ENCODE results near the gene MTG2. TPM values are rescaled to one million over a fixed set of nuclear protein-coding genes. Genes with fewer than 3 reads are reported as not detected.

The MTG2 gene
- total RNA-seq, 1 experiment from 2014 or later, result 27.9 TPM

DNA sequence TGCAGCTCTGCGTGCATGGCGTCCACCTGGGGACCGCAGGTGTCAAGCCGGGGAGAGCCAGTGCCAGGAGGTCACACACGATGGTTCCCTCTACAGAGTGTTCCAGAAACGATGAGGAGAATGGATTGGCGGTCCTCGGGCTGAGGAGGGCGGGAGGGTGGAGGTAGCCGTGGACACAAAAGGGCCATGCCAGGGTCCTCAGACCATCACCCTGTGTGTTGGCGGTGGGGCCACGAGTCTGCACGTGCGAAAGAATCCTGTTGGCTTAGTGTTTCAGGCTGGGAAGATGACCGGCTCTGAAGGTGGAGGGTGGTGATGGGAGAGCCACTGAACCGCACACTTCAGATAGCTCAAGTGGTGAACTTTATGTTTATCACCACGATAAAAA is 23.6 kb downstream of the MTG2 start (continued):
- TF ChIP-seq, protein P1, sequence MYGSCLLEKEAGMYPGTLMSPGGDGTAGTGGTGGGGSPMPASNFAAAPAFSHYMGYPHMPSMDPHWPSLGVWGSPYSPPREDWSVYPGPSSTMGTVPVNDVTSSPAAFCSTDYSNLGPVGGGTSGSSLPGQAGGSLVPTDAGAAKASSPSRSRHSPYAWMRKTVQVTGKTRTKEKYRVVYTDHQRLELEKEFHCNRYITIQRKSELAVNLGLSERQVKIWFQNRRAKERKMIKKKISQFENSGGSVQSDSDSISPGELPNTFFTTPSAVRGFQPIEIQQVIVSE (CRISPR knock-in tag; IDR thresholded peaks at IDR 0.05; ENCODE audit: borderline replicate concordance), result no peak
- no peak for TF ChIP-seq ZNF671 (CRISPR knock-in tag; IDR thresholded peaks at IDR 0.05)

DNA sequence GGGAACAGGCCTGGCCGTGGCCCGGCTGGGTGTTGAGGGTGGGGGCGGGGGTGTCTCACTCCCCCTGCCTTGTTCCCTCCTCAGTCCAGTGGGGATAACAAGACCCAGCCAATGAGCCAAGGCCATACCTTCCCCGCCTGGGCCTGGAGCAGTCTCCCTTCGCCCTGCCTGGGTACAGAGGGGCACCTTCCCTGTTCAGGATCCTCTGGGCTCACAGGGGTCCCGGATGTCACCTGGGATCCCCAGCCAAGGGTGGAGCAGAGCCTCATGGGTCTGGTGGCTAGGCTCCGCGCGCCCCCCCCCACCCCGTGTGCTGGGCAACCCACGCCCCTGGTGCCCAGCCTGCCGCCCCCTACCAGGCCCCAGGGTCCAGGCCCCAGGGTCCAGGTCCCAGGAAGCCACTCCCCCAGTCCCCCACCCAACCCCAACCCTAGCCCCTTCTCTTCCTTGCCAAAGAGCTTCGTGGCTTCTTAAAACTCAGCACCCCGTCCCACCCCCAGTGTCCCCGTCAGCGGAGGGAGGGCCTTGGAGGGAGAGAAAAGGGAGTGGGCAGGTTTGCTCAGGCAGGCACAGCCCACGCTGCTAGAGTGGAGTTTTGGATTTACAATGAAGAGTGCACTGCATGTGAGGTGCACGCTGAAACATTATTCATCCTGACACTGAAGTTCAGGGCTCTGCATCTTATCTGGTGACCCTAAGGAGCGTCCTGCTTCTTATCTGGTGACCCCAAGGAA is 25.4 kb downstream of the MTG2 start:
- ChIA-PET CTCF (interaction anchor here (1.1 to 1.4 kb wide), 2 partner anchors 94 to 206 kb away, joined by 4 read pairs; partner anchors contain the start of gene ADRM1), POLR2A (interaction anchor here (0.6 kb wide), 1 partner anchor 597 kb away, joined by 5 read pairs; no protein-coding TSS in a partner anchor)
- TF ChIP-seq ESRRA (CRISPR knock-in tag; IDR thresholded peaks at IDR 0.05; ENCODE audit: borderline replicate concordance) (no peak), SMAD3 (CRISPR knock-in tag; IDR thresholded peaks at IDR 0.05; ENCODE audit: borderline replicate concordance) (no peak), SP1 (CRISPR knock-in tag; conservative IDR thresholded peaks at IDR 0.05) (no peak), TCF7 (CRISPR knock-in tag; IDR thresholded peaks at IDR 0.05; ENCODE audit: low read depth) (no peak), JUN (CRISPR knock-in tag; IDR thresholded peaks at IDR 0.05) (no peak), TEAD1 (CRISPR knock-in tag; IDR thresholded peaks at IDR 0.05) (no peak), NFATC4 (CRISPR knock-in tag; IDR thresholded peaks at IDR 0.05) (no peak), ZNF423 (CRISPR knock-in tag; IDR thresholded peaks at IDR 0.05) (no peak), MXD4 (CRISPR knock-in tag; IDR thresholded peaks at IDR 0.05; ENCODE audit: borderline replicate concordance) (no peak)
- TF ChIP-seq, protein P2, sequence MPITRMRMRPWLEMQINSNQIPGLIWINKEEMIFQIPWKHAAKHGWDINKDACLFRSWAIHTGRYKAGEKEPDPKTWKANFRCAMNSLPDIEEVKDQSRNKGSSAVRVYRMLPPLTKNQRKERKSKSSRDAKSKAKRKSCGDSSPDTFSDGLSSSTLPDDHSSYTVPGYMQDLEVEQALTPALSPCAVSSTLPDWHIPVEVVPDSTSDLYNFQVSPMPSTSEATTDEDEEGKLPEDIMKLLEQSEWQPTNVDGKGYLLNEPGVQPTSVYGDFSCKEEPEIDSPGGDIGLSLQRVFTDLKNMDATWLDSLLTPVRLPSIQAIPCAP (CRISPR knock-in tag; IDR thresholded peaks at IDR 0.05), result no peak
- TF ChIP-seq, protein P3, sequence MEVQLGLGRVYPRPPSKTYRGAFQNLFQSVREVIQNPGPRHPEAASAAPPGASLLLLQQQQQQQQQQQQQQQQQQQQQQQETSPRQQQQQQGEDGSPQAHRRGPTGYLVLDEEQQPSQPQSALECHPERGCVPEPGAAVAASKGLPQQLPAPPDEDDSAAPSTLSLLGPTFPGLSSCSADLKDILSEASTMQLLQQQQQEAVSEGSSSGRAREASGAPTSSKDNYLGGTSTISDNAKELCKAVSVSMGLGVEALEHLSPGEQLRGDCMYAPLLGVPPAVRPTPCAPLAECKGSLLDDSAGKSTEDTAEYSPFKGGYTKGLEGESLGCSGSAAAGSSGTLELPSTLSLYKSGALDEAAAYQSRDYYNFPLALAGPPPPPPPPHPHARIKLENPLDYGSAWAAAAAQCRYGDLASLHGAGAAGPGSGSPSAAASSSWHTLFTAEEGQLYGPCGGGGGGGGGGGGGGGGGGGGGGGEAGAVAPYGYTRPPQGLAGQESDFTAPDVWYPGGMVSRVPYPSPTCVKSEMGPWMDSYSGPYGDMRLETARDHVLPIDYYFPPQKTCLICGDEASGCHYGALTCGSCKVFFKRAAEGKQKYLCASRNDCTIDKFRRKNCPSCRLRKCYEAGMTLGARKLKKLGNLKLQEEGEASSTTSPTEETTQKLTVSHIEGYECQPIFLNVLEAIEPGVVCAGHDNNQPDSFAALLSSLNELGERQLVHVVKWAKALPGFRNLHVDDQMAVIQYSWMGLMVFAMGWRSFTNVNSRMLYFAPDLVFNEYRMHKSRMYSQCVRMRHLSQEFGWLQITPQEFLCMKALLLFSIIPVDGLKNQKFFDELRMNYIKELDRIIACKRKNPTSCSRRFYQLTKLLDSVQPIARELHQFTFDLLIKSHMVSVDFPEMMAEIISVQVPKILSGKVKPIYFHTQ (CRISPR knock-in tag; IDR thresholded peaks at IDR 0.05), result no peak
- Mint-ChIP-seq H3K27me3 (ENCODE audit: low read depth) (no peaks in the 10 kb centered on the region), H3K4me3 (no peak overlapping the region), H3K9me3 (no peaks in the 10 kb centered on the region), H3K4me1 (peaks cover 3% of the 10 kb centered on the region; the same call in 1 of the 2 replicates), H3K36me3 (0 out of 2 replicates have a peak, but pooled peaks cover 2% of the 10 kb centered on the region), H3K27ac (no peak overlapping the region)
- ATAC-seq (no peak), DNase-seq (ENCODE audit: low spot score) (no peak)

DNA sequence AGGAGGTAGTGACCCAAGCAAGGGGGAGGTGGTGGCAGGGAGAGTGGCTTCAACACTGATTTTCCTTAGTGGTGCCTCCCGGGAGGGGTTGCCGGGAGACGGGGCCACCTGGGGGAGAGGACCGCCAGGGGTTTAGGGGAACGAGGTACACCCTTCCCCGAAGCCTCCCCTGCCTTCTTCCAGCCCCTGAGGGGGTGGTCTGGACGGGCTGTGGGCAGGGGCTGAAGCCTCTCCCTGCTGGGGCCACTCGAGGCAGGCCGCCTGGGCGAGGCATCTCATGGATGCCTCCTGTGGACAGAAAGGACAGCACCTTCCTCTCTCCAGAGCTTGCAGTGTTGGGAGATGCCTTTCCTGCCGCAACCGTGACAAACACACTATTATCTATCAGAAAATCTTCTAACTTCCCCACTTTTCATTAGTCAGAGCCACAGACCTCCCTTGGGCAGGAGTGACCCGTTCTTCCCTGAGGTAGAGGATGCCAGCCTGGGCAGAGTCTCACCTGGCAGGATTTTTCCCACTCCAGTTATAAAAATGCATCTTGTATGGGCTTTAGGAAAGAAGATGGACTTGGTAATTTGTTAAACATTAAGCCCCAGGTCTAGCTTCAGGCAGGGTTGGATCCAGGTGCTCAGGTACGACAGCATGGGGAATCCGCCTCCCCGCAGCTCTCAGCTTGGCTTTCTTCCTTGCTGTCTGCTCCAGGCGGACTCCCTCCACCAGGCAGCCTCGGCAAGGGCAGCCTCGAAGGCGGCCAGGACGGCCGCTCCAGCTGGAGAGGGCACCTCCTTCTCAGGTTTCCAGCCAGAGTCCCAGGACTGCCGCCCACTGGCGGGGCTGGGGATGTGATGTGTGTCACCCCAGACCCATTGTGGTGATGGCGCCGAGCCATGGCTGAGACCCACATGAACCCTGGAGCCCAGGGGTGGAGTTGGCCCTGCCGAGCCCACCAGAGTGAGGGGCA is 26.2 kb downstream of the MTG2 start:
- peak; percentile 78 for DNase-seq (ENCODE audit: low spot score)
- H3K4me1 Mint-ChIP-seq, result peaks cover 3% of the 10 kb centered on the region; the same call in 1 of the 2 replicates
- POLR2A ChIA-PET, result interaction anchor here (0.6 kb wide), 1 partner anchor 598 kb away, joined by 5 read pairs; no protein-coding TSS in a partner anchor
- H3K27me3 Mint-ChIP-seq (ENCODE audit: low read depth), result no peaks in the 10 kb centered on the region
- no peak overlapping the region for H3K27ac Mint-ChIP-seq
- ATAC-seq, result peak; percentile 83
- CTCF ChIA-PET, result interaction anchor here (0.6 to 1.4 kb wide), 14 partner anchors 10 to 255 kb away, joined by 3 to 7 read pairs (median 3); partner anchors contain the start of genes ADRM1 and OSBPL2
- H3K4me3 Mint-ChIP-seq, result no peak overlapping the region
- H3K9me3 Mint-ChIP-seq, result no peaks in the 10 kb centered on the region
- 0 out of 2 replicates have a peak, but pooled peaks have one; percentile 36 for TF ChIP-seq GTF2I (CRISPR knock-in tag; conservative IDR thresholded peaks at IDR 0.05)
- TF ChIP-seq, protein P4, sequence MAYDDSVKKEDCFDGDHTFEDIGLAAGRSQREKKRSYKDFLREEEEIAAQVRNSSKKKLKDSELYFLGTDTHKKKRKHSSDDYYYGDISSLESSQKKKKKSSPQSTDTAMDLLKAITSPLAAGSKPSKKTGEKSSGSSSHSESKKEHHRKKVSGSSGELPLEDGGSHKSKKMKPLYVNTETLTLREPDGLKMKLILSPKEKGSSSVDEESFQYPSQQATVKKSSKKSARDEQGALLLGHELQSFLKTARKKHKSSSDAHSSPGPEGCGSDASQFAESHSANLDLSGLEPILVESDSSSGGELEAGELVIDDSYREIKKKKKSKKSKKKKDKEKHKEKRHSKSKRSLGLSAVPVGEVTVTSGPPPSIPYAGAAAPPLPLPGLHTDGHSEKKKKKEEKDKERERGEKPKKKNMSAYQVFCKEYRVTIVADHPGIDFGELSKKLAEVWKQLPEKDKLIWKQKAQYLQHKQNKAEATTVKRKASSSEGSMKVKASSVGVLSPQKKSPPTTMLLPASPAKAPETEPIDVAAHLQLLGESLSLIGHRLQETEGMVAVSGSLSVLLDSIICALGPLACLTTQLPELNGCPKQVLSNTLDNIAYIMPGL (CRISPR knock-in tag; IDR thresholded peaks at IDR 0.05), result 0 out of 2 replicates have a peak, but pooled peaks have one; percentile 16
- TF ChIP-seq ZNF263 (CRISPR knock-in tag; IDR thresholded peaks at IDR 0.05; ENCODE audit: low read depth), result no peak
- no peak for TF ChIP-seq SP1 (CRISPR knock-in tag; conservative IDR thresholded peaks at IDR 0.05)
- no peaks in the 10 kb centered on the region for H3K36me3 Mint-ChIP-seq

All from WTC11 (cell line).